ENCODE results near the gene MRC1.
A peak's percentile ranks its signal among the peaks of the same experiment; 100 is the strongest.
"Not testable (repeated sequence)": the region's sequence is repeated elsewhere in the genome, so short reads cannot be mapped to it uniquely, and the experiment has no call there.

The MRC1 gene

DNA sequence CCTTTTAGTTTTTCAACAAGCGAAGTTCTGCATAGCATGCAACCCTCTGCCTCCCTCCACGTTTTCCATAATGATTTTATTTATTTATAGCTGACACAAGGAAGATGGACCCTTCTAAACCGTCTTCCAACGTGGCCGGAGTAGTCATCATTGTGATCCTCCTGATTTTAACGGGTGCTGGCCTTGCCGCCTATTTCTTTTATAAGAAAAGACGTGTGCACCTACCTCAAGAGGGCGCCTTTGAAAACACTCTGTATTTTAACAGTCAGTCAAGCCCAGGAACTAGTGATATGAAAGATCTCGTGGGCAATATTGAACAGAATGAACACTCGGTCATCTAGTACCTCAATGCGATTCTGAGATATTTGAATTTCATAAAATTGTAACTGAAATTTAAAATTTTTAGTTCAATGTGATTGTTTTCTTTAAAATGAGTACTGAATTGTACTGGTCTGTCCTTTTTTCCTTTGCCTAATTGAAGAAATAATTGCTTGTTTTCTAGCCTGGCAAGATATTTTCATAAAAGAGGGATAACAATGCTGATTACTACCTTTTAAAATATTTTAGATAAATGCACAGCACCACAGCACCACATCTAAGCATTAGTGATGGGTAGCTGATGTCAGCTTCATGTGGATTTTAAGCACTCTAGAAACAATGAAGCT lies 101.1 kb downstream of the MRC1 start:
- peak; percentile 20 to 75 for DNase-seq

DNA sequence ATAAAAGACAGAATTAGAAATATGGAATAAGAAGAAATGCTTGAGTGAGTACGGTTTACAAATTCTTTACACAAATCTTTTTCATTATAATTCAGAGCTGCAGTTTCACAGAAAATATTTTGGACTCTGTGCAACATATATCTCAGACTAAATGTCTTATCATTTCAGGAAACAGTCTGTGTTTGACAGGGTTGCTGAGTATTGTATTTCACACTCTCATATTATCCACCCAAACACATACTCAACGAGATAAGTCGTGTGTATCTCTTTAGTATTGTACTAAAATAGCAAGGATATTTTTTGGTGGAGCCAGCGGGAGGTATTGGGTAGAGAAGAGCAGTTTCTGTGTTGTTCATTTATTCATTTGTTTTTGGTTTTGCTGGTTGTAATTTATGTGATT lies 103.6 kb downstream of the MRC1 start:
- DNase-seq: no peak

DNA sequence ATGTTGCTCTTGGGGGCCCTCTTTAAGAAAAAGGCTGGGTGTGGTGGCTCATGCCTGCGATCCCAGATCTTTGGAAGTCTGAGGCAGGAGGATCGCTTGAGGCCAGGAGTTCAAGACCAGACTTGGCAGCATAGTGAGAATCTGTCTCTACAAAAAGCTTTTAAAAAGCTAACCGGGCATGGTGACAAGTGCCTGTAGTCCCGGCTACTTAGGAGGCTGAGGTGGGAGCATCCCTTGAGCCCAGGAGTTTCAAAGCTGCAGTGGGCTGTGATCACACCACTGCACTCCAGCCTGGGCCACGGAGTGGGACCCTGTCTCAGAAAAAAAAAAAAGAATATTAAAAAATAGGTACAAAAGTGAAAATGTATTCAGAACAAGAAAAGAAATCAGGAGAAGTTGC lies 104.5 kb downstream of the MRC1 start:
- DNase-seq: no peak

DNA sequence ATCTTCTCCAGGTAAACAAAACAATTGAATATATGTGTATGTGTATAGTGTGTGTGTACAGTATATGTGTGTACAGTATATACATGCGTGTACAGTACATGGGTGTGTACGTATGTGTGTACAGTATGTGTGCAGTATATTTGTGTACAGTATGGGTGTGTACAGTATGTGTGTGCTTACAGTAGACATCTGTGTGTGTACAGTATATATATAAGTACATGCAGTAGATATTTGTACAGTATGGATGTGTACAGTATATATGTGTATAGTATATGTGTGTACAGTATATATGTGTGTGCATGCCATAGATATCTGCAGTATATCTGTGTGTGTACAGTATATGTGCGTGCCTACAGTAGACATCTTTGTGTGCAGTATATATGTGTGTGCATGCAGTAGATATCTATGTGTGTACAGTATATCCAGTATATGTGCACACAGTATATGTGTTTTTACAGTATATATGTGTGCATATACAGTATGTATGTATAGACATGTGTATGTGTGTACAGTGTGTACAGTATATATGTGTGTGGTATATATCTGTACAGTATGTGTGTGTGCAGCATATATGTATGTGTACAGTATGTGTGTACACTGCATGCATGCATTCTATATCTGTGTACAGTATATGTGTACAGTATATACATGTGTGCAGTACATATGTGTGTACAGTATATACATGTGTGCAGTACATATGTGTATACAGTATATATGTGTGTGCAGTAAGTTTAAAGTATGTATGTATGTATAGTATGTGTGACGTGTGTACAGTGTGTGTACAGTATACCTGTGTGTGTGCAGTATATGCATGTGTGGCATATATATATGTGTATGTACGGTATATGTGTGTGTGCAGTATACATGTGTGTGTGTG lies 105.3 kb downstream of the MRC1 start:
- DNase-seq: no peak

DNA sequence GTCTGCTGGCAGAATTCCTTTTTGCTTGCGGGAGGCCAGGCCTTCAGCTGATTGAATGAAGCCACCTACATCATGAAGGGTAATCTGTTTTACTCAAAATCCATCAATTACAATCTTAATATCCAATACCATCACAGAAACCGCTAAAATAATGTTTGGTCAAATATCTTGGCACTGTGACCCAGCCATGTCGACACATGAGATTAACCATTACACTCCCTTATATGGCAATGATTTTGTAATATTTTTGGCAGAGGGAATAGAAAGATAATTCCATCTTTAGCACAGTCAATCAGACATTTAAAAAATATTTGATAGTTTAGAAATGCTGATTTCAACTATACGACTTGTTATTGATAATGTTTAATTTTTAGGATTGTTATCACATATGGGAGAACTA lies 106.0 kb downstream of the MRC1 start:
- DNase-seq: no peak

DNA sequence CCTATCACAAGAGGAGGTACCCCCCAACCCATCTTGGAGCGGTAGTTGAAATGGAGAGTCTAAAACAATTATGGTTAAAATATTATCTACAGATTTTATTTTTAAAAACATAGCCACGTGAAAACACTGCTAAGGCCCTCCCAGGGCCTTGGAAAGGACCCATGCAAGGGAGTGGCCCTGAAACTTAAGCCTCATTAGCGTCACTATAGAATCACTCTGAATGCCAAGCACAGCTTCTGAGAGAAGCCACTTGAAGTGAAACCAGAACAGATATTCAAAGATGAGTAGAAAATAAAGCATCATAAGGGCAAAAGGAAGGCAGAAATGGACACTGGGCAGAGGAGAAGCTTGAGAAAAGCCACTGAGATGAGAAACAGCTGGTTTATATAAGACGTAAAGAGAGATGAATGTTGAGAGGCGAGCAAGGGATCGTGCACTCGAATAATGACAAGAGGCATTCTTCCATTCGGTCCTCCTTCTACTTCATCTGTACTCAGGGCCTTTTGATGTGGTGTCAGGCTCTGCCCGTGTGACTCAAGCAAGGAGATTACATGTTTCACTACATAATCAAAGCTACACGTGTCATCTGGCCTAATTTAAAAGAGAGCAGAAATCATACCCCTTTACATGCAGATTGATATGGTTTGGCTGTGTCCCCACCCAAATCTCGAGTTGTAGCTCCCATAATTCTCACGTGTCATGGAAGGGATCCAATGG lies 109.2 kb downstream of the MRC1 start:
- DNase-seq: no peak

DNA sequence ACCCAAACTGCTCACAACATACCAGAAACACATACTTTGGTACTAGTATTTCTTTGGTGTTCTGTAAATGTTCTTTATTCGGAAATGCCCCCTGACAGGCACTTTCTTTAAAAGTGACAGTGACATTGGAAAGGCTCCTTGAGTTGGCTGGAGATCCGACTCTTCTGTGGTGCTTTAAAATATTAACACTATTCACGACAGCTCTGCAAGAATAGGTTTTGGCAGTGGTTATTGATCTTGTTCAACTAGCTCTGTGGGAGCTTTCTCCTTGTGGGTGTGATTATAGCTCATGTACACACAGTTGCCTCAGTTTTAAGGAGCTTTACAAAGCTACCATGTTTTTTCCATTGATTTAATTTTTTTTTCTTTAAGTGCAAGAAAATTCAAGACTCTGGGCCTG lies 112.2 kb downstream of the MRC1 start:
- DNase-seq: no peak

DNA sequence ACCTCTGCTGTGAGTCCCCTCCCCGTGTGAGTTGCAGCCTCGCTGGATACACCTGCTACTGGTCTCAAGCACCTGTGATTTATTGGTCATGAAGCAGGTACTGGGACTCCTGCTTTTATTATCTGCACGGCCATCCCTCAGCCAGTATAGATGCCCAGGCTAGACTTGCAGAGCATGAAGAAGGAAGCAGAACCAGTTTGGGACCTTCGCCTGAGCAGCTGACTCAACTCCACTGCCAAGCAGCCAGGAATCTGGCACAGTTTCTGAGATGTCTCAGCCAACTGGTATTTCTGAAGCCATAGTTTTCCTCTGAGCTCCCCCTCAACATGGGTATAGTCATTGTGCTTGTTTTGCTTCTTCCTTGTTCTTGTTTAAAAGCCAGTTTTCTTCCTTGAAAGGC lies 114.6 kb downstream of the MRC1 start:
- no peak for DNase-seq

DNA sequence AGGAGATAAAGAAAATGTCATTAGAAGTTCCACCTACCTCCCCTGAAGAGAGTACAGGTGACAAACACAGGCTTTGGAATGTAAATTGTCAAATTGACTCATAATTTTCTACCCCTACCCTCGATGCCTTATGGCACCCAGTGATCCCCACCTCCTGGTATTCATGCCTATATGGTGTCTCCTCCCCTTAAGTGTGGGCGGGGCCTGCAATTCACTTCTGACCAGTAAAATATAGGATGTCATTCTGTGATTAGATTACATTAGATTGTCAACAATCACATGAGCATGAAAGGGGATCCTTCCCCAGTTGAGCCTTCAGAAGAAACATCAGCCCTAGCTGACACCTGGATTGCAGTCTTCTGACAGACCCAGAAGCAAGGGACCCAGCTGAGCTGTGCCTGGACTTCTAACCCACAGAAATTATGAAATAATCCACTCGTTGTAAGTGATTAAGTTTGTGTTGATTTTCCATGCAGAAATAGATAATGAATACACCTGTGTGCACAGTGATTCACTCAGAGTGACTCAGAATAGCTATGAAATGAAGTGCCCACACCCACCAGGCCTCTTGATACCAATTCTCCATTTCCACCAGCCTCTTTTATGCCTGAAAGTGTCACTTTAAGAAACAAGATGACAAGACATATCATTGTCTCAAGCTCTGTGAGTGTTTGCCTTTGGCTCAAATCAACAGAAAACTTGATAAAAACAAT lies 134.0 kb downstream of the MRC1 start:
- no peak for DNase-seq

DNA sequence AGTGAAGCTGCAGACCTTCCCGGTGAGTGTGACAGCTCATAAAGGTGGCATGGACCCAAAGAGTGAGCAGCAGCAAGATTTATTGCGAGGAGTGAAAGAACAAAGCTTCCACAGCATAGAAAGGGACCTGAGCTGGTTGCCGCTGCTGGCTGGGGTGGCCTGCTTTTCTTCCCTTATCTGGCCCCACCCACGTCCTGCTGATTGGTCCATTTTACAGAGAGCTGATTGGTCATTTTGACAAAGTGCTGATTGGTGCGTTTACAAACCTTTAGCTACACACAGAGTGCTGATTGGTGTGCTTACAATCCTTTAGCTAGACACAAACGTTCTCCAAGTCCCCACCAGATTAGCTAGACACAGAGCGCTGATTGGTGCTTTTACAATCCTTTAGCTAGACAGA lies 141.1 kb downstream of the MRC1 start:
- not testable (repeated sequence) for DNase-seq

DNA sequence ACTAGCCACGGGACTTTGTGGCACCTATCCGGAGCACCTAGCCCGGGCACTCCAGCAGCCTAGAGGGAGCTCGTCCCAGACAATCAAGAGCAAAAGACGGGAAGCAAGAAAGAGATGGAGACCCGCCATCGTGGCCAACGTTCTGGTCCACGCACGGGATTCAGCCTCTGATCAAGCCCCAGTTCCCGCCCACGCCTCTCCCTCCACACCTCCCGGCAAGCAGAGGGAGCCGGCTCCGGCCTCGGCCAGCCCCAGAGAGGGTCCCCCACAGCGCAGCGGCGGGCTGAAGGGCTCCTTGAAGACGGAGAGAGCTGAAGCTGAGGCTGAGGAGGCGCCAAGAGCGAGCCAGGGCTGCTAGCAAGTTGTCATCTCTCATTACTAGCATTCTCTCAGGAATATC lies 141.6 kb downstream of the MRC1 start:
- no peak for DNase-seq

DNA sequence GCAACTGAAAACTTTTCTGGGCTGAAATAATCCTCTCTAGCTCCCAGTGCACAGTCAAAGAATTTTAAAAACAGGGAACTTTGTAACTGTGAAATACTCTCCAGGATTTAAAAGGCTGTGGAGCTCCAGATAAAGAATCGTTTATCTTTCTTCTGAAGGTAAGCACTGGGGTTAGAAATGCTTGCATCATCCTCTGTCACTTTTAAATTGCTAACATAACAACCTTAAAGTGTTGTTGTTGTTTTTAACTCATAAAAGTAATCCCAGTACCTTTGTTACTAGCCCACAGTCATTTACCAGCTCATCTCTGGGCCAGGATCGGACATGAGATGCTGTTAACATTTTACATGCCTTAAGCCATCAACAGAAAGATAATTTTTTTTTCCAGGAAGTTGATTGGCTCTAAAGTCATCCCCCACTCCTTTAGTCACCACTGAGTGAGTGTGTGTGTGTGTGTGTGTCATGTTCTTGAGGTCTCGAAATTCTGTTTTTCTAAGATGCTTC lies 142.8 kb downstream of the MRC1 start, which contains the start of gene SLC39A12:
SLC39A12 (plus strand) TSS at position 51 of the 504 bp plus-strand sequence. CDS start 1,359 bp downstream, outside the sequence.
- no peak for DNase-seq

DNA sequence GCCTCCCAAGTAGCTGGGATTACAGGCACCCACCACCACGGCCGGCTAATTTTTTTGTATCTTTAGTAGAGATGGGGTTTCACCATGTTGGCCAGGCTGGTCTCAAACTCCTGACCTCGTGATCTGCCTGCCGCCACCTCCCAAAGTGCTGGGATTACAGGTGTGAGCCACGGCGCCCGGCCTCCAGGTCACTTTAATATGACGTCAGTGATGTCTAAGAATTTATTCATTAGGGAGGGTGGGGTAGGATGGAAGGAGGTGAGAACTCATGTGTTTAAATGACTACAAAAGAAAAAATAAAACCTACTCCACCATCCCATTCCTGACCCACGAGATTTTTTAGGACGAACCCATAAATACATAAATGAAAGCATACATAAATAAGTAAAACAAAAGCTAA lies 145.2 kb downstream of the MRC1 start:
- DNase-seq: not testable (repeated sequence)

DNA sequence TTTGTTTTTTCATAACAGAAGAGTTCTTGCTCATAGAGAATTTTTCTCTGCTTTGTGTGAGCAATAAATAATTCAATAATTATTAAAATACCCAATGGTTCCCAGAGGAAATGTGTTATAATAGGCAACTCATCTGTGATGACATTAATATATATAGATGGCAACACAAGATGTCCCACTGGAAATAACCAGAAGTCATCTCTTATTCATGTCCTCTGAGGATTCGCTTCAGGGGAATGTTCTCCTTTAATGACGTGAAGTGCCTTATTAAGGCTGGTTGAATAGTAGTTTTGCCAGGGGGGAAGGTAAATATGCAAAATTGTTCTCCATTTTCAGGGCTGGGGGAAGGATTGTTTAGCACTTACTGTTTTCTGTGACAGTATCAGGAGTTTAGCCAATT lies 145.7 kb downstream of the MRC1 start:
- DNase-seq: no peak

DNA sequence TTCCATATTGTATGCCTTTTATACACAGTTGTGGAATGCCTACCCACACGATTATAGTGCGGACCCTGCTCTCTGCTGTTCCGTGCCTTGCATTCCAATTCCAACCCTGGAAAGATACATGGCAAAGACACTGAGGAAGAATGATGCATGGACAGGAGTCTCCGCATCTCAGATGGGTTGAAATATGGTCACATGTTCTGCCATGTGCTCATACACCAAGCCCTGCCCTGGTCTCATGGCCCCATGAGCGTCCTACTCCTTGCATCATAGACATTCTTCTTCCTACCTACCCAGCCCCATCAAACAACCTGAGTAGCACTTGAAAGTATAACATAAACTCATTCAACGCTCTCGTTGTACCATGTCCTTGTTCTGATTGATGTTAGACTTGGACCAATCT lies 148.9 kb downstream of the MRC1 start:
- DNase-seq: no peak

DNA sequence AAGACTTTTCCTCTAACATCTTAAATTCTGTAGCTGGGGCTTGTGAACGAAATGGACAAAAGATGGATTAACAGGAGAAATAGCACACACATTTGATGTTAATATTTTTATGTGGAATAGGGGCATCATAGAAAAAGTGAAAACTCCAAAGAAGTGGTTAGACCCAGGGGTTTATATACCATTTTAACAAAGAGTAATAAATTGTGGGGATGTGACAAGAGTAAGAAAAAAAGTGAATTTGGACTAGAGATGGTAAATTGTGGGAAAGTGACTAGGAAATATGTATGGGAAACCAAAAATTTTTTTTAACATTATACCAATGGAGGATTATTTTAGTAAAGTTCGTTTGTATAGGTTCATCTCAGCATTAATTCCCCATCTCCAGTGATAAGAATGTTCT lies 150.7 kb downstream of the MRC1 start:
- no peak for DNase-seq
